ENCODE measurements around the gene HERC4.
"Not testable (repeated sequence)": the region's sequence is repeated elsewhere in the genome, so short reads cannot be mapped to it uniquely, and the experiment has no call there.

Gene HERC4

GRCh38 chr10:67903581-67903980 lies 171.5 kb downstream of the HERC4 start:
- DNase-seq (ENCODE audit: low read depth), result no peak
- H3K4me3 ChIP-seq (replicated peaks; ENCODE audit: low read depth, low read length), result no peak overlapping the region
- TF ChIP-seq CTCF (IDR thresholded peaks at IDR 0.05; ENCODE audit: low read length, missing control alignments), result no peak

- no peak for DNase-seq (ENCODE audit: low read depth)
Measured at GRCh38 chr10:67893637-67894036, 181.4 kb downstream of the HERC4 start.

GRCh38 chr10:67884842-67885670 lies 190.0 kb downstream of the HERC4 start:
- DNase-seq (ENCODE audit: low read depth), result peak; percentile 73
- no peak for TF ChIP-seq CTCF (IDR thresholded peaks at IDR 0.05; ENCODE audit: low read length, missing control alignments)
- H3K4me3 ChIP-seq (replicated peaks; ENCODE audit: low read depth, low read length), result peak overlapping the region; percentile 84

More at GRCh38 chr10:67893637-67894036, 181.4 kb downstream of the HERC4 start:
- no peak for TF ChIP-seq CTCF (IDR thresholded peaks at IDR 0.05; ENCODE audit: low read length, missing control alignments)
- no peak overlapping the region for H3K4me3 ChIP-seq (replicated peaks; ENCODE audit: low read depth, low read length)

- TF ChIP-seq CTCF (IDR thresholded peaks at IDR 0.05; ENCODE audit: low read length, missing control alignments), result no peak
- DNase-seq (ENCODE audit: low read depth), result peak; percentile 95
- H3K4me3 ChIP-seq (replicated peaks; ENCODE audit: low read depth, low read length), result peak within 1 kb of the TSS; percentile 84
Measured at GRCh38 chr10:67884313-67884841, 190.7 kb downstream of the HERC4 start, which contains the start of gene SIRT1. TSS of gene SIRT1 (plus strand) at chr10:67884656. CDS start at chr10:67884722, 66 bp downstream.

- peak overlapping the region; percentile 84 for H3K4me3 ChIP-seq (replicated peaks; ENCODE audit: low read depth, low read length)
- DNase-seq (ENCODE audit: low read depth), result no peak
- TF ChIP-seq CTCF (IDR thresholded peaks at IDR 0.05; ENCODE audit: low read length, missing control alignments), result no peak
Measured at GRCh38 chr10:67883710-67884312, 191.3 kb downstream of the HERC4 start.

GRCh38 chr10:67878133-67878532 lies 196.9 kb downstream of the HERC4 start:
- H3K4me3 ChIP-seq (replicated peaks; ENCODE audit: low read depth, low read length), result no peak overlapping the region
- no peak for TF ChIP-seq CTCF (IDR thresholded peaks at IDR 0.05; ENCODE audit: low read length, missing control alignments)
- DNase-seq (ENCODE audit: low read depth), result no peak

- H3K4me3 ChIP-seq (replicated peaks; ENCODE audit: low read depth, low read length); DNase-seq (ENCODE audit: low read depth): not testable (repeated sequence)
Measured at GRCh38 chr10:67877421-67877820, 197.7 kb downstream of the HERC4 start.
